ENCODE data around the gene ACTL8.

GRCh38 chr1:17856496-17857108 lies 101.5 kb downstream of the ACTL8 start:
- TF ChIP-seq CTCF (IDR thresholded peaks at IDR 0.05; ENCODE audit: low read depth, low read length) (no peak), POLR2A (IDR thresholded peaks at IDR 0.05; ENCODE audit: extremely low read depth, insufficient read length) (no peak), MAX (IDR thresholded peaks at IDR 0.05; ENCODE audit: low read depth, low read length) (no peak)
